Vagina (tissue), 2 donors: Measurements from ENCODE around the gene SLC30A5.

Experiments
- POLR2A ChIP-seq, 2 donors: fragments of 450-650 bp; IDR thresholded peaks; one replicate each; pipeline ENCODE4 v1.6.1; 2017; ENCODE audit warnings: antibody characterized with exemption in 2 of 2, mild to moderate bottlenecking in 2 of 2, moderate library complexity in 2 of 2
- POLR2AphosphoS5 ChIP-seq, 2 donors: sonication (generic); formaldehyde crosslinking; IDR thresholded peaks; one replicate each; pipeline ENCODE4 v1.9.0; 2017; ENCODE audit warnings: antibody characterized with exemption in 2 of 2, mild to moderate bottlenecking in 2 of 2, low read depth in 1 of 2; ENCODE audit not compliant: insufficient read depth in 1 of 2
- TF ChIP-seq, protein P1 (sequence below), 3 experiments: fragments of 450-650 bp in 2 of 3; fragments of 200-600 bp in 1 of 3; sonication (generic) in 1 of 3; IDR thresholded peaks; one replicate each; pipeline ENCODE4 v1.5.1; 2017 to 2019; ENCODE audit warnings: antibody characterized with exemption in 3 of 3, mild to moderate bottlenecking in 2 of 3, moderate library complexity in 2 of 3

GRCh38 chr5:69156456-69156855 lies 62.6 kb downstream of the SLC30A5 start:
- TF ChIP-seq, protein P1, sequence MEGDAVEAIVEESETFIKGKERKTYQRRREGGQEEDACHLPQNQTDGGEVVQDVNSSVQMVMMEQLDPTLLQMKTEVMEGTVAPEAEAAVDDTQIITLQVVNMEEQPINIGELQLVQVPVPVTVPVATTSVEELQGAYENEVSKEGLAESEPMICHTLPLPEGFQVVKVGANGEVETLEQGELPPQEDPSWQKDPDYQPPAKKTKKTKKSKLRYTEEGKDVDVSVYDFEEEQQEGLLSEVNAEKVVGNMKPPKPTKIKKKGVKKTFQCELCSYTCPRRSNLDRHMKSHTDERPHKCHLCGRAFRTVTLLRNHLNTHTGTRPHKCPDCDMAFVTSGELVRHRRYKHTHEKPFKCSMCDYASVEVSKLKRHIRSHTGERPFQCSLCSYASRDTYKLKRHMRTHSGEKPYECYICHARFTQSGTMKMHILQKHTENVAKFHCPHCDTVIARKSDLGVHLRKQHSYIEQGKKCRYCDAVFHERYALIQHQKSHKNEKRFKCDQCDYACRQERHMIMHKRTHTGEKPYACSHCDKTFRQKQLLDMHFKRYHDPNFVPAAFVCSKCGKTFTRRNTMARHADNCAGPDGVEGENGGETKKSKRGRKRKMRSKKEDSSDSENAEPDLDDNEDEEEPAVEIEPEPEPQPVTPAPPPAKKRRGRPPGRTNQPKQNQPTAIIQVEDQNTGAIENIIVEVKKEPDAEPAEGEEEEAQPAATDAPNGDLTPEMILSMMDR (IDR thresholded peaks at IDR 0.05) = no peak
- TF ChIP-seq POLR2A (IDR thresholded peaks at IDR 0.05) (no peak), POLR2AphosphoS5 (IDR thresholded peaks at IDR 0.05; ENCODE audit: insufficient read depth in 1 of 2, low read depth in 1 of 2) (no peak)
